GM23338 (cell line): Measurements from ENCODE around the gene EPHA8. TPM values are rescaled to one million over a fixed set of nuclear protein-coding genes. Genes with fewer than 3 reads are reported as not detected.

Experiments used
- ATAC-seq: fragments of 200-7000 bp; cut with Tn5 transposase; 3 replicates; pipeline ENCODE4 v1.9.1; 2020
- DNase-seq: peaks from one replicate; pipeline ENCODE4 v3.0.0-alpha.2; 2015; ENCODE audit warnings: low spot score
- H2AFZ ChIP-seq: fragments of 200-600 bp; sonication (generic); 2 replicates; pipeline ENCODE4 v1.8.0; 2016; ENCODE audit warnings: antibody characterized with exemption, mild to moderate bottlenecking, moderate library complexity
- H3F3A ChIP-seq: fragments of 200-600 bp; sonication (generic); replicated peaks from 2 replicates; pipeline ENCODE4 v1.8.0; 2017; ENCODE audit warnings: antibody characterized with exemption, mixed run types, low read depth
- H3K27ac ChIP-seq: fragments of 200-600 bp; sonication (generic); 2 replicates; pipeline ENCODE4 v1.6.1; 2016; ENCODE audit warnings: low read depth
- H3K27me3 ChIP-seq: fragments of 200-600 bp; sonication (generic); 2 replicates; pipeline ENCODE4 v1.8.0; 2016; ENCODE audit warnings: mild to moderate bottlenecking, mixed run types, moderate library complexity; ENCODE audit not compliant: insufficient read depth
- H3K36me3 ChIP-seq: fragments of 200-600 bp; sonication (generic); 2 replicates; pipeline ENCODE4 v1.8.0; 2016; ENCODE audit warnings: mild to moderate bottlenecking; ENCODE audit not compliant: insufficient read depth
- H3K4me1 ChIP-seq: fragments of 200-600 bp; sonication (generic); 2 replicates; pipeline ENCODE4 v1.8.0; 2016; ENCODE audit warnings: mild to moderate bottlenecking, moderate library complexity; ENCODE audit not compliant: insufficient read depth
- H3K4me2 ChIP-seq: fragments of 200-600 bp; sonication (generic); 2 replicates; pipeline ENCODE4 v1.7.1; 2017; ENCODE audit warnings: mixed run types
- H3K4me3 ChIP-seq: fragments of 200-600 bp; sonication (generic); 2 replicates; pipeline ENCODE4 v1.6.1; 2016; ENCODE audit warnings: mixed run types
- H3K79me2 ChIP-seq: fragments of 200-600 bp; sonication (generic); replicated peaks from 2 replicates; pipeline ENCODE4 v1.8.0; 2017; ENCODE audit warnings: mild to moderate bottlenecking; ENCODE audit not compliant: insufficient read depth
- H3K9me2 ChIP-seq: fragments of 200-600 bp; sonication (generic); 2 replicates; pipeline ENCODE4 v1.8.0; 2017; ENCODE audit not compliant: insufficient read depth
- H4K20me1 ChIP-seq: fragments of 200-600 bp; sonication (generic); replicated peaks from 2 replicates; pipeline ENCODE4 v1.8.0; 2017; ENCODE audit warnings: mild to moderate bottlenecking; ENCODE audit not compliant: insufficient read depth
- H3K27ac Mint-ChIP-seq: 2 replicates; pipeline ENCODE4 v1.8.0; 2020; ENCODE audit warnings: inconsistent platforms, mild to moderate bottlenecking, moderate library complexity, mixed read lengths
- H3K27me3 Mint-ChIP-seq: 3 replicates; pipeline ENCODE4 v1.8.0; 2022; ENCODE audit warnings: low read depth, mild to moderate bottlenecking, moderate library complexity, mixed read lengths, inconsistent platforms; ENCODE audit not compliant: insufficient read depth, poor library complexity
- H3K36me3 Mint-ChIP-seq: 3 replicates; pipeline ENCODE4 v1.8.0; 2021; ENCODE audit warnings: low read depth, mild to moderate bottlenecking, inconsistent platforms, moderate library complexity, mixed read lengths
- H3K4me1 Mint-ChIP-seq: 3 replicates; pipeline ENCODE4 v1.8.0; 2020; ENCODE audit warnings: mild to moderate bottlenecking, inconsistent platforms, mixed read lengths
- H3K4me3 Mint-ChIP-seq: 3 replicates; pipeline ENCODE4 v1.8.0; 2021; ENCODE audit warnings: moderate library complexity, mild to moderate bottlenecking, inconsistent platforms, mixed read lengths
- H3K9me3 Mint-ChIP-seq: 3 replicates; pipeline ENCODE4 v1.8.0; 2020; ENCODE audit warnings: moderate library complexity, mild to moderate bottlenecking, inconsistent platforms, mixed read lengths
- CREB1 ChIP-seq: fragments of 250-450 bp; sonication (Bioruptor Pico); IDR thresholded peaks from 2 replicates; pipeline ENCODE4 v1.5.0; 2020; ENCODE audit warnings: low read depth, mild to moderate bottlenecking, moderate library complexity
- CTCF ChIP-seq, 2 experiments: fragments of 200-600 bp in 1 of 2; sonication (generic) in 1 of 2; conservative IDR thresholded peaks; 2 replicates each; pipeline versions ENCODE4 v1.5.1 to v1.6.1; 2016 to 2017; ENCODE audit warnings: antibody characterized with exemption in 2 of 2, low read depth in 2 of 2, mild to moderate bottlenecking in 2 of 2, moderate library complexity in 1 of 2
- ETS1 ChIP-seq: IDR thresholded peaks from 2 replicates; pipeline ENCODE4 v1.6.1; 2016; ENCODE audit warnings: antibody characterized with exemption
- EZH2 ChIP-seq: fragments of 200-600 bp; sonication (generic); IDR thresholded peaks from one replicate; pipeline ENCODE4 v1.8.0; 2017; ENCODE audit warnings: antibody characterized with exemption, mild to moderate bottlenecking, low read depth; ENCODE audit not compliant: unreplicated experiment
- EZH2phosphoT487 ChIP-seq: fragments of 200-600 bp; sonication (generic); IDR thresholded peaks from one replicate; pipeline ENCODE4 v1.8.1; 2018; ENCODE audit warnings: antibody characterized with exemption; ENCODE audit not compliant: unreplicated experiment
- JUNB ChIP-seq: IDR thresholded peaks from one replicate; pipeline ENCODE4 v1.6.1; 2016; ENCODE audit warnings: antibody characterized with exemption; ENCODE audit not compliant: unreplicated experiment
- NANOG ChIP-seq: IDR thresholded peaks from 2 replicates; pipeline ENCODE4 v1.6.1; 2016; ENCODE audit warnings: antibody characterized with exemption, borderline replicate concordance
- POLR2AphosphoS5 ChIP-seq: IDR thresholded peaks from 2 replicates; pipeline ENCODE4 v1.6.1; 2016; ENCODE audit warnings: antibody characterized with exemption, low read depth
- REST ChIP-seq: IDR thresholded peaks from one replicate; pipeline ENCODE4 v1.6.1; 2018; ENCODE audit warnings: antibody characterized with exemption; ENCODE audit not compliant: unreplicated experiment
- STAT1 ChIP-seq: IDR thresholded peaks from one replicate; pipeline ENCODE4 v1.6.1; 2016; ENCODE audit warnings: antibody characterized with exemption; ENCODE audit not compliant: unreplicated experiment
- ZNF114 ChIP-seq: fragments of 250-450 bp; sonication (Bioruptor Pico); IDR thresholded peaks from 2 replicates; pipeline ENCODE4 v1.5.0; 2020; ENCODE audit warnings: mild to moderate bottlenecking, moderate library complexity
- ZNF331 ChIP-seq: fragments of 250-450 bp; sonication (Bioruptor Pico); IDR thresholded peaks from 2 replicates; pipeline ENCODE4 v1.5.0; 2020; ENCODE audit warnings: low read depth, mild to moderate bottlenecking, moderate library complexity
- ZNF462 ChIP-seq: fragments of 250-450 bp; sonication (Bioruptor Pico); IDR thresholded peaks from 2 replicates; pipeline ENCODE4 v1.5.0; 2020; ENCODE audit warnings: mild to moderate bottlenecking, moderate library complexity
- polyA plus RNA-seq: library from polyadenylated mRNA; unstranded; fragments of >200 nt; fragmentation: Nextera tagmentation; extraction: Ambion mirVana; gene quantifications from 2 replicates; pipeline ENCODE4 v1.2.1, GENCODE V29; 2016
- total RNA-seq: library from RNA; depleted of rRNA; stranded (reverse); fragments of >200 nt; shearing (Covaris generic); gene quantifications from 2 replicates; pipeline ENCODE4 v1.2.3, GENCODE V29; 2014

EPHA8 gene
- total and polyA plus RNA-seq, 2 experiments from 2014 or later: 2.3 to 5.0 TPM

- Histone ChIP-seq H3K27me3 (no peaks in the 10 kb centered on the region), H3K79me2 (no peaks in the 10 kb centered on the region), H3K4me3 (no peak overlapping the region), H2AFZ (no peak overlapping the region), H3K27ac (no peak overlapping the region), H3K4me2 (no peak overlapping the region), H3F3A (no peaks in the 10 kb centered on the region), H3K36me3 (peaks cover 11% of the 10 kb centered on the region; the same call in 1 of the 2 replicates), H3K4me1 (no peaks in the 10 kb centered on the region), H4K20me1 (no peaks in the 10 kb centered on the region), H3K9me2 (no peaks in the 10 kb centered on the region)
- TF ChIP-seq ZNF331 (CRISPR knock-in tag) (no peak), STAT1 (no peak), ETS1 (no peak), CTCF (conservative IDR thresholded peaks at IDR 0.05; ENCODE audit: low read depth in 2 of 2) (no peak), REST (no peak), ZNF462 (CRISPR knock-in tag) (no peak), JUNB (no peak), ZNF114 (no peak), EZH2 (no peak), POLR2AphosphoS5 (no peak), CREB1 (no peak), NANOG (no peak), EZH2phosphoT487 (no peak)
- H3K4me1 Mint-ChIP-seq: no peaks in the 10 kb centered on the region; the same call in 2 of the 3 replicates
- H3K9me3 Mint-ChIP-seq: no peaks in the 10 kb centered on the region
- H3K36me3 Mint-ChIP-seq: peaks cover 6% of the 10 kb centered on the region; the same call in 1 of the 3 replicates
- peaks cover 7% of the 10 kb centered on the region for H3K27me3 Mint-ChIP-seq
- no peak overlapping the region for H3K27ac Mint-ChIP-seq
- no peak overlapping the region for H3K4me3 Mint-ChIP-seq
- ATAC-seq (no peak), DNase-seq (no peak)
These were observed 37.2 kb upstream of the EPHA8 start for GRCh38 chr1:22526098-22526497.
